SK-N-SH (cell line): ENCODE measurements around the gene BRCA1. TPM values are rescaled to one million over a fixed set of nuclear protein-coding genes. Genes with fewer than 3 reads are reported as not detected.

Experiments used
- CTCF ChIA-PET: fragments of 300-600, 350-600 bp; formaldehyde crosslinking; extraction: SDS; loops from one replicate; lab custom pipeline; 2021; lab: Yijun Ruan, JAX
- POLR2A ChIA-PET: fragments of 350-600 bp; sonication (Branson Sonifier 250); formaldehyde crosslinking; extraction: SDS; loops from one replicate; lab custom pipeline; 2020; ENCODE audit warnings: antibody characterized with exemption, inconsistent platforms; lab: Yijun Ruan, JAX
- DNase-seq: peaks from one replicate; pipeline ENCODE4 v3.0.0; 2012
- H2AFZ ChIP-seq: fragments of 200-600 bp; sonication (generic); 2 replicates; pipeline ENCODE4 v1.8.1; 2016; ENCODE audit warnings: antibody characterized with exemption, mild to moderate bottlenecking, low read depth
- H3F3A ChIP-seq: fragments of 200-600 bp; sonication (generic); replicated peaks from 2 replicates; pipeline ENCODE3; 2016; ENCODE audit warnings: antibody characterized with exemption, mild to moderate bottlenecking; ENCODE audit not compliant: insufficient read depth
- H3K27ac ChIP-seq, 2 experiments: fragments of 200-500 bp in 1 of 2; fragments of 200-600 bp in 1 of 2; sonication (Bioruptor generic) in 1 of 2; sonication (generic), shearing (Covaris generic) in 1 of 2; 2 replicates each; pipeline versions ENCODE4 v1.5.1 to v1.6.1; 2014 to 2016; ENCODE audit warnings: low read depth in 2 of 2, inconsistent platforms in 1 of 2, low read length in 1 of 2, mild to moderate bottlenecking in 1 of 2, mixed read lengths in 1 of 2
- H3K27me3 ChIP-seq: fragments of 200-600 bp; sonication (generic), shearing (Covaris generic); 2 replicates; pipeline ENCODE4 v1.6.1; 2016; ENCODE audit warnings: mixed run types; ENCODE audit not compliant: insufficient read depth
- H3K36me3 ChIP-seq, 2 experiments: fragments of 200-500 bp in 1 of 2; fragments of 200-600 bp in 1 of 2; sonication (Bioruptor generic) in 1 of 2; sonication (generic) in 1 of 2; replicated peaks in 1 of 2; 2 replicates each; pipeline versions ENCODE3 to v1.5.1; 2014 to 2016; ENCODE audit warnings: low read length in 1 of 2, mild to moderate bottlenecking in 1 of 2; ENCODE audit not compliant: insufficient read depth in 2 of 2, control insufficient read depth in 1 of 2
- H3K4me1 ChIP-seq, 2 experiments: fragments of 200-500 bp in 1 of 2; fragments of 200-600 bp in 1 of 2; sonication (Bioruptor generic) in 1 of 2; sonication (generic), shearing (Covaris generic) in 1 of 2; 2 replicates each; pipeline versions ENCODE4 v1.5.1 to v1.6.1; 2014 to 2016; ENCODE audit warnings: low read depth in 1 of 2, low read length in 1 of 2, mixed run types in 1 of 2; ENCODE audit not compliant: insufficient read depth in 2 of 2, control insufficient read depth in 1 of 2
- H3K4me2 ChIP-seq: fragments of 200-600 bp; sonication (generic), shearing (Covaris generic); 2 replicates; pipeline ENCODE4 v1.6.1; 2017; ENCODE audit warnings: mixed run types
- H3K4me3 ChIP-seq, 2 experiments: fragments of 200-500 bp in 1 of 2; fragments of 200-600 bp in 1 of 2; sonication (Bioruptor generic) in 1 of 2; sonication (generic), shearing (Covaris generic) in 1 of 2; 2 replicates each; pipeline versions ENCODE4 v1.5.1 to v1.8.1; 2014 to 2016; ENCODE audit warnings: low read depth in 2 of 2, inconsistent platforms in 1 of 2, low read length in 1 of 2, mild to moderate bottlenecking in 1 of 2, mixed read lengths in 1 of 2, moderate library complexity in 1 of 2
- H3K79me2 ChIP-seq: fragments of 200-600 bp; sonication (generic); 2 replicates; pipeline ENCODE4 v1.8.1; 2017; ENCODE audit warnings: mild to moderate bottlenecking; ENCODE audit not compliant: insufficient read depth
- H3K9ac ChIP-seq: fragments of 200-600 bp; sonication (generic); 2 replicates; pipeline ENCODE4 v1.6.1; 2017; ENCODE audit warnings: mixed run types
- H3K9me2 ChIP-seq: fragments of 200-600 bp; sonication (generic); 2 replicates; pipeline ENCODE4 v1.6.1; 2017; ENCODE audit warnings: mixed run types
- H3K9me3 ChIP-seq: fragments of 200-600 bp; sonication (generic); 2 replicates; pipeline ENCODE4 v1.6.1; 2017; ENCODE audit warnings: mixed run types, mild to moderate bottlenecking, moderate library complexity
- H4K20me1 ChIP-seq: fragments of 200-600 bp; sonication (generic); 2 replicates; pipeline ENCODE4 v1.6.1; 2017; ENCODE audit warnings: mild to moderate bottlenecking, mixed run types; ENCODE audit not compliant: insufficient read depth
- CHD2 ChIP-seq: fragments of 150-350 bp; IDR thresholded peaks from 2 replicates; pipeline ENCODE4 v1.6.1; 2018; ENCODE audit warnings: low read length; ENCODE audit not compliant: partially characterized antibody
- ELF1 ChIP-seq: IDR thresholded peaks from 2 replicates; pipeline ENCODE4 v1.4.0; 2012
- EP300 ChIP-seq, 2 experiments: IDR thresholded peaks; 2 replicates each; pipeline versions ENCODE4 v1.4.0 to v1.6.1; 2012; ENCODE audit warnings: borderline replicate concordance in 1 of 2, low read depth in 1 of 2, low read length in 1 of 2
- EZH2phosphoT487 ChIP-seq: fragments of 200-600 bp; sonication (generic); IDR thresholded peaks from 2 replicates; pipeline ENCODE4 v1.6.1; 2017; ENCODE audit warnings: low read depth, mixed run types, mild to moderate bottlenecking, antibody characterized with exemption, moderate library complexity, borderline replicate concordance
- FOXJ3 ChIP-seq: sonication (generic); formaldehyde crosslinking; IDR thresholded peaks from 2 replicates; pipeline ENCODE4 v1.5.1; 2020; ENCODE audit warnings: mild to moderate bottlenecking, missing genetic modification reagents
- GABPA ChIP-seq: IDR thresholded peaks from 2 replicates; pipeline ENCODE4 v1.4.0; 2012; ENCODE audit warnings: low read depth, mild to moderate bottlenecking
- MAX ChIP-seq: IDR thresholded peaks from 2 replicates; pipeline ENCODE4 v1.4.0; 2012; ENCODE audit warnings: low read depth
- MXI1 ChIP-seq: IDR thresholded peaks from 2 replicates; pipeline ENCODE4 v1.6.1; 2012; ENCODE audit warnings: mild to moderate bottlenecking, low read depth, low read length, improper control_type of control experiment
- NFIC ChIP-seq: IDR thresholded peaks from 2 replicates; pipeline ENCODE4 v1.4.0; 2012; ENCODE audit warnings: borderline replicate concordance
- POLR2AphosphoS5 ChIP-seq: IDR thresholded peaks from 2 replicates; pipeline ENCODE4 v1.6.1; 2012; ENCODE audit warnings: low read depth, low read length
- RAD21 ChIP-seq: IDR thresholded peaks from 2 replicates; pipeline ENCODE4 v1.6.1; 2012; ENCODE audit warnings: mild to moderate bottlenecking, low read length
- RFX5 ChIP-seq: IDR thresholded peaks from 2 replicates; pipeline ENCODE4 v1.6.1; 2012; ENCODE audit warnings: mild to moderate bottlenecking, improper control_type of control experiment, low read length
- RXRA ChIP-seq: IDR thresholded peaks from 2 replicates; pipeline ENCODE4 v1.4.0; 2012; ENCODE audit warnings: low read depth, mild to moderate bottlenecking, borderline replicate concordance
- SMC3 ChIP-seq: IDR thresholded peaks from 2 replicates; pipeline ENCODE4 v1.6.1; 2012; ENCODE audit warnings: low read depth, low read length, improper control_type of control experiment
- TCF12 ChIP-seq: IDR thresholded peaks from 2 replicates; pipeline ENCODE4 v1.4.0; 2012
- TEAD4 ChIP-seq: IDR thresholded peaks from 2 replicates; pipeline ENCODE4 v1.4.0; 2012; ENCODE audit warnings: mild to moderate bottlenecking, borderline replicate concordance; ENCODE audit not compliant: insufficient read depth
- YY1 ChIP-seq: IDR thresholded peaks from 2 replicates; pipeline ENCODE4 v1.4.0; 2012; ENCODE audit warnings: low read depth, mild to moderate bottlenecking
- ZBTB33 ChIP-seq: IDR thresholded peaks from 2 replicates; pipeline ENCODE4 v1.4.0; 2012; ENCODE audit warnings: low read depth, borderline replicate concordance
- whole genome bisulfite sequencing: methylation state at CpG from one replicate; pipeline ENCODE4 v1.1.6; 2017; ENCODE audit warnings: low lambda C conversion rate; 5-methylcytosine and 5-hydroxymethylcytosine counted together
- polyA plus RNA-seq, 3 experiments: library from polyadenylated mRNA; depleted of rRNA; stranded (reverse); fragments of >200 nt; gene quantifications; 2 replicates each; pipeline ENCODE4 v1.2.3, GENCODE V29; 2012
- TF ChIP-seq, protein P1 (sequence below): fragments of 200-600 bp; sonication (generic); IDR thresholded peaks from 2 replicates; pipeline ENCODE4 v1.6.1; 2017; ENCODE audit warnings: antibody characterized with exemption, mild to moderate bottlenecking, moderate library complexity
- TF ChIP-seq, protein P2 (sequence below): fragments of 150-350 bp; IDR thresholded peaks from 2 replicates; pipeline ENCODE4 v1.6.1; 2017; ENCODE audit warnings: antibody characterized with exemption, low read length, low read depth, borderline replicate concordance
- TF ChIP-seq, protein P3 (sequence below): IDR thresholded peaks from 2 replicates; pipeline ENCODE4; 2012

BRCA1 gene
- polyA plus RNA-seq, 1 of the 3 experiments (the other 2 are of a cell fraction): 11.2 TPM

- ChIA-PET CTCF (interaction anchor here (0.6 to 4.4 kb wide), 24 partner anchors 11 to 462 kb away, joined by 3 to 27 read pairs (median 4); partner anchors contain the start of genes AOC2, BECN1, NBR1 and PSME3), POLR2A (interaction anchor here (0.6 to 2.8 kb wide), 21 partner anchors 10 to 444 kb away, joined by 3 to 20 read pairs (median 5); partner anchors contain the start of genes AOC2, BRCA1, PSME3 and PTGES3L)
- DNase-seq: peak; percentile 88
- peak within 1 kb of the TSS; percentile 87 to 90 for H3K27ac ChIP-seq
- peak within 1 kb of the TSS; percentile 85 to 87 for H3K4me3 ChIP-seq
- H4K20me1 ChIP-seq: peaks cover 36% of the 10 kb centered on the region
- H3F3A ChIP-seq: peaks cover 58% of the 10 kb centered on the region
- peak within 1 kb of the TSS; percentile 89 for H2AFZ ChIP-seq
- H3K4me2 ChIP-seq: peak within 1 kb of the TSS; percentile 78
- no peaks in the 10 kb centered on the region for H3K9me3 ChIP-seq
- peak within 1 kb of the TSS; percentile 100 for H3K9ac ChIP-seq
- H3K36me3 ChIP-seq: peaks cover 38% of the 10 kb centered on the region in 2 experiments
- WGBS: under 1% methylated on average over 49 of the region's 49 CpGs
- no peaks in the 10 kb centered on the region for H3K9me2 ChIP-seq
- H3K79me2 ChIP-seq: peaks cover 41% of the 10 kb centered on the region
- peaks cover 6 to 11% of the 10 kb centered on the region in 2 experiments; a peak in 2 of 4 replicates for H3K4me1 ChIP-seq
- H3K27me3 ChIP-seq: no peaks in the 10 kb centered on the region
- TF ChIP-seq, protein P1, sequence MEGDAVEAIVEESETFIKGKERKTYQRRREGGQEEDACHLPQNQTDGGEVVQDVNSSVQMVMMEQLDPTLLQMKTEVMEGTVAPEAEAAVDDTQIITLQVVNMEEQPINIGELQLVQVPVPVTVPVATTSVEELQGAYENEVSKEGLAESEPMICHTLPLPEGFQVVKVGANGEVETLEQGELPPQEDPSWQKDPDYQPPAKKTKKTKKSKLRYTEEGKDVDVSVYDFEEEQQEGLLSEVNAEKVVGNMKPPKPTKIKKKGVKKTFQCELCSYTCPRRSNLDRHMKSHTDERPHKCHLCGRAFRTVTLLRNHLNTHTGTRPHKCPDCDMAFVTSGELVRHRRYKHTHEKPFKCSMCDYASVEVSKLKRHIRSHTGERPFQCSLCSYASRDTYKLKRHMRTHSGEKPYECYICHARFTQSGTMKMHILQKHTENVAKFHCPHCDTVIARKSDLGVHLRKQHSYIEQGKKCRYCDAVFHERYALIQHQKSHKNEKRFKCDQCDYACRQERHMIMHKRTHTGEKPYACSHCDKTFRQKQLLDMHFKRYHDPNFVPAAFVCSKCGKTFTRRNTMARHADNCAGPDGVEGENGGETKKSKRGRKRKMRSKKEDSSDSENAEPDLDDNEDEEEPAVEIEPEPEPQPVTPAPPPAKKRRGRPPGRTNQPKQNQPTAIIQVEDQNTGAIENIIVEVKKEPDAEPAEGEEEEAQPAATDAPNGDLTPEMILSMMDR: peak; percentile 77
- TF ChIP-seq SMC3 (peak; percentile 56), YY1 (0 out of 2 replicates have a peak, but pooled peaks have one; percentile 50), MXI1 (peak; percentile 96), NFIC (peak; percentile 21; the same call in 1 of the 2 replicates), EZH2phosphoT487 (no peak), FOXJ3 (CRISPR knock-in tag) (peak; percentile 70; the same call in 1 of the 2 replicates), TEAD4 (peak; percentile 68; the same call in 1 of the 2 replicates), RAD21 (peak; percentile 70), EP300 (IDR thresholded peaks at IDR 0.05; ENCODE audit: borderline replicate concordance in 1 of 2, low read depth in 1 of 2, low read length in 1 of 2) (peak; percentile 54 to 57; a peak in 2 of 4 replicates), GABPA (peak; percentile 96), TCF12 (peak; percentile 63), RXRA (no peak), ZBTB33 (peak; percentile 49; the same call in 1 of the 2 replicates), POLR2AphosphoS5 (peak; percentile 97), ELF1 (peak; percentile 99), CHD2 (peak; percentile 94), MAX (peak; percentile 97), RFX5 (no peak)
- TF ChIP-seq, protein P2, sequence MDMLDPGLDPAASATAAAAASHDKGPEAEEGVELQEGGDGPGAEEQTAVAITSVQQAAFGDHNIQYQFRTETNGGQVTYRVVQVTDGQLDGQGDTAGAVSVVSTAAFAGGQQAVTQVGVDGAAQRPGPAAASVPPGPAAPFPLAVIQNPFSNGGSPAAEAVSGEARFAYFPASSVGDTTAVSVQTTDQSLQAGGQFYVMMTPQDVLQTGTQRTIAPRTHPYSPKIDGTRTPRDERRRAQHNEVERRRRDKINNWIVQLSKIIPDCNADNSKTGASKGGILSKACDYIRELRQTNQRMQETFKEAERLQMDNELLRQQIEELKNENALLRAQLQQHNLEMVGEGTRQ: peak; percentile 34; the same call in 1 of the 2 replicates
- TF ChIP-seq, protein P3, sequence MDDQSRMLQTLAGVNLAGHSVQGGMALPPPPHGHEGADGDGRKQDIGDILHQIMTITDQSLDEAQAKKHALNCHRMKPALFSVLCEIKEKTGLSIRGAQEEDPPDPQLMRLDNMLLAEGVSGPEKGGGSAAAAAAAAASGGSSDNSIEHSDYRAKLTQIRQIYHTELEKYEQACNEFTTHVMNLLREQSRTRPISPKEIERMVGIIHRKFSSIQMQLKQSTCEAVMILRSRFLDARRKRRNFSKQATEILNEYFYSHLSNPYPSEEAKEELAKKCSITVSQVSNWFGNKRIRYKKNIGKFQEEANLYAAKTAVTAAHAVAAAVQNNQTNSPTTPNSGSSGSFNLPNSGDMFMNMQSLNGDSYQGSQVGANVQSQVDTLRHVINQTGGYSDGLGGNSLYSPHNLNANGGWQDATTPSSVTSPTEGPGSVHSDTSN: 0 out of 2 replicates have a peak, but pooled peaks have one; percentile 33
These were observed 126.9 kb downstream of the BRCA1 start, which contains the start of gene RPL27 for GRCh38 chr17:42997984-42998938. RPL27 (plus strand) TSS chr17:42998419; CDS start chr17:42998751, 332 bp downstream.
